ENCODE measurements around the gene RBM10. TPM values are rescaled to one million over a fixed set of nuclear protein-coding genes. Genes with fewer than 3 reads are reported as not detected.
A peak's percentile ranks its signal among the peaks of the same experiment; 100 is the strongest.

RBM10 gene
- total and polyA plus RNA-seq, 4 experiments from 2014 or later, result 10.7 to 53.3 (median 42.1) TPM

DNA sequence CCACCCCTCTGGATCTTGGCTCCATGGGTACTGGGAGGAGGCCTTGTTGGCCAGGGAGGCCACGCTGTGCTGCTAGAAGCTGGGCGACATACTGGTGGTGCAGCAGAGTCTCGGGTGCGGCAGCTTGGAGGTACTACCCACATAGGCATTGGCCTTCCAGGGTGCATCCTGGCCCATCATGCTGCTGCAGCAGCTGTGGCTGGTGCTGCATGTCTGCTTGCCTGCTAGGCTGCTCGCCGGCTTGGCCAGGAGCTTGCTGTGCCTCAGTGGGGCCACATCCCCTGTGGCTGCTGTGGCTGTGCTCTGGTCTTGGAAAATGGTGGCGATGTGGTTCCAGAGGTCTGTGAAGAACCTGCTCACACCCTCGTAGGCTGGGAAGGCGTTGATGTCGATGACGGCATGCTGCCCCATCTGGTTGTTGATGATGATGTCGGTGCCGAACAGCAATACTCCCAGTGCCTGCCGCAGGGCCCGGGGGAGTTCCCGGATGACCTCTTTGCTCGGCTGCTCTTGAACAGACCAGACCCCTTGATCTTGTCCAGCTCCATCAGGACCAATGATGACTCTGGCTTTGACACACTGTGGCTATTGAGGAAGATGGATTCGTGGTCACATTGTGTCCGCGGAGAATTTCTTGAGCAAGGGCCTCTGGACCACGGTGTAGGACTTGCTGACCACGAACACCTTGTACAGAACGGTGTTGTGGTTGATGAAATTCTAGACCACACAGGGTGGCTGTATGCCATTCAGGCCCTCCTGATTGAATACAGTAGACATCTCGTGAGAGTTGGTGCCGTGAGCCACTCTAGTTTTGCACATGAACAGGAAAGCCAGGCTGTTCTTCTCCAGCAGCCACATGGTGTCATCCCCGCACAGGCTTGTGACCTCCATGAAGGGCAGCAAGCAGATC, 11.8 kb downstream of the RBM10 start:
- DNase-seq, result no peak
- ChIA-PET POLR2A (ENCODE audit: partially characterized antibody) (interaction anchor here (0.7 kb wide), 1 partner anchor 12 kb away, joined by 3 read pairs; the partner anchor contains the start of genes NDUFB11 and RBM10), CTCF (ENCODE audit: partially characterized antibody) (no interaction called here)
- no peaks in the 10 kb centered on the region for H3K4me1 ChIP-seq (ENCODE audit: insufficient read depth, low read length)
- Mint-ChIP-seq H3K4me3 (no peak overlapping the region), H3K9me3 (peaks cover 0 to 2% (median 0%) of the 10 kb centered on the region in 8 donors), H3K4me1 (peaks cover 4 to 9% (median 7%) of the 10 kb centered on the region in 4 donors), H3K27me3 (no peaks in the 10 kb centered on the region), H3K36me3 (peaks cover 0 to 12% of the 10 kb centered on the region in 2 donors), H3K27ac (no peak overlapping the region)
- H3K27me3 ChIP-seq (ENCODE audit: insufficient read depth, low read length), result no peaks in the 10 kb centered on the region
- intact Hi-C loops (cut with micrococcal nuclease), result no loop called here
- no peaks in the 10 kb centered on the region for H3K36me3 ChIP-seq (ENCODE audit: insufficient read depth, low read length)
- H3K9me3 ChIP-seq (ENCODE audit: control insufficient read depth in 1 of 2, low read length in 2 of 2), result no peaks in the 10 kb centered on the region
- no peak overlapping the region for H3K27ac ChIP-seq (ENCODE audit: low read depth, low read length)
- H3K4me3 ChIP-seq (ENCODE audit: low read length in 2 of 2), result no peak overlapping the region

DNA sequence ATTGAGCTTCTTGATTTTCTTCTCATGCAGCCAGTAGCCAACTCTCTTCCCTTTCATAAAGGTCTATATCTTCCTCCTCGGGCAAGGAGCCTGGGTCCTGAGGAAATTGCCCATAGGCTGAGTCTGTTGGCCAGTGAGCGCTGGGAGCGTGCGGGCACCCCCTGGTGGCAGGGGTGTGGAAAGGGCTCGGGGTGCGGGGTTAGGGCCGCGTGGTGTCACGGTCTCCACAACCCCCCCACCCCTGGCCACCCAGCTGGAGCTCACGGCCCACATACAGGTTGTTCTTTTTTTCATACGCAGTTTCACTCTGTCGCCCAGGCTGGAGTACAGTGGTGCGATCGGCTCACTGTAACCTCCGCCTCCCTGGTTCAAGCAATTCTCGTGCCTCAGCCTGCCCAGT, 13.1 kb downstream of the RBM10 start:
- H3K4me3 ChIP-seq (ENCODE audit: low read length in 2 of 2), result no peak overlapping the region
- Mint-ChIP-seq H3K27ac (peak overlapping the region in 2 of 7 donors; percentile 41 to 43), H3K4me1 (peaks cover 0 to 9% (median 7%) of the 10 kb centered on the region in 4 donors), H3K9me3 (peaks cover 0 to 2% (median 0%) of the 10 kb centered on the region in 8 donors), H3K27me3 (no peaks in the 10 kb centered on the region), H3K36me3 (peaks cover 0 to 13% of the 10 kb centered on the region in 2 donors), H3K4me3 (no peak overlapping the region)
- no peaks in the 10 kb centered on the region for H3K4me1 ChIP-seq (ENCODE audit: insufficient read depth, low read length)
- no peaks in the 10 kb centered on the region for H3K36me3 ChIP-seq (ENCODE audit: insufficient read depth, low read length)
- intact Hi-C loops (cut with micrococcal nuclease), result no loop called here
- POLR2A ChIA-PET (ENCODE audit: partially characterized antibody), result no interaction called here
- H3K27ac ChIP-seq (ENCODE audit: low read depth, low read length), result no peak overlapping the region
- CTCF ChIA-PET (ENCODE audit: partially characterized antibody), result interaction anchor here (0.9 kb wide), 1 partner anchor 13 kb away, joined by 3 read pairs; the partner anchor contains the start of genes NDUFB11 and RBM10
- H3K9me3 ChIP-seq (ENCODE audit: control insufficient read depth in 1 of 2, low read length in 2 of 2), result no peaks in the 10 kb centered on the region
- no peaks in the 10 kb centered on the region for H3K27me3 ChIP-seq (ENCODE audit: insufficient read depth, low read length)
- DNase-seq, result no peak

DNA sequence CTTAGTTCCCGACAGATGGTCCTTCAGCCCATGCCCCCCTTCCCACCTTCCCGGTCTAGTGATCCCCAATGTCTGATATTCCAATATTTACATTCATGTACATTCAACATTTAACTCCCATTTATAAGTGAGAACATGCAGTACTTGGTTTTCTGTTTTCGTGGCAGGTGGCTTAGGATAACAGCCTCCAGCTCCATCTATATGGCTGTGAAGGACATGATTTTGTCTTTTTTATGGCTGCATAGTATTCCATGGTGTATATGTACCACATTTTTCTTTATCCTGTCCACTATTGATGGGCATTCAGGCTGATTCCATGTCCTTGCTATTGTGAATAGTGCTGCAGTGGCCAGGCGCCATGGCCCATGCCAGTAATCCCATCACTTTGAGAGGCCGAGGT, 13.8 kb downstream of the RBM10 start:
- H3K27ac ChIP-seq (ENCODE audit: low read depth, low read length), result no peak overlapping the region
- H3K9me3 ChIP-seq (ENCODE audit: control insufficient read depth in 1 of 2, low read length in 2 of 2), result no peaks in the 10 kb centered on the region
- Mint-ChIP-seq H3K27ac (no peak overlapping the region), H3K27me3 (no peaks in the 10 kb centered on the region), H3K9me3 (no peaks in the 10 kb centered on the region), H3K4me1 (peaks cover 0 to 9% (median 7%) of the 10 kb centered on the region in 4 donors), H3K4me3 (no peak overlapping the region), H3K36me3 (peaks cover 0 to 13% of the 10 kb centered on the region in 2 donors)
- no peak overlapping the region for H3K4me3 ChIP-seq (ENCODE audit: low read length in 2 of 2)
- H3K27me3 ChIP-seq (ENCODE audit: insufficient read depth, low read length), result no peaks in the 10 kb centered on the region
- no peaks in the 10 kb centered on the region for H3K4me1 ChIP-seq (ENCODE audit: insufficient read depth, low read length)
- intact Hi-C loops (cut with micrococcal nuclease), result no loop called here
- ChIA-PET POLR2A (ENCODE audit: partially characterized antibody) (no interaction called here), CTCF (ENCODE audit: partially characterized antibody) (interaction anchor here (0.9 kb wide), 1 partner anchor 14 kb away, joined by 3 read pairs; the partner anchor contains the start of genes NDUFB11 and RBM10)
- no peaks in the 10 kb centered on the region for H3K36me3 ChIP-seq (ENCODE audit: insufficient read depth, low read length)
- DNase-seq, result no peak

DNA sequence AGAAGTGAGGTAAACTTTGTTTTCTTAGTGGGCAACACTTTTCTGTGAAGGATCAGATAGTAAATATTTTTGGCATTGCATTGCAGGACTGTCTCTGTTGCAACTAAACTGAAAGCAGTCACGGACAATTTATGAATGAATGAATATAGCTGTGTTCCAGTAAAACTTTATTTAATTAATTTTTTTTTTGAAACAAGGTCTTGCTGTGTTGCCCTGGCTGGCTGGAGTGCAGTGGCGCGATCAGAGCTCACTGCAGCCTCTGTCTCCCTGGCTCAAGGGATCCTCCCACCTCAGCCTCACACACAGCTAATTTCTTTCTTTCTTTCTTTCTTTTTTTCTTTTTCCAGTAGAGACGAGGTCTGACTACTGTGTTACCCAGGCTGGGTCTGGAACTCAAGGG, 15.8 kb downstream of the RBM10 start:
- Histone ChIP-seq H3K4me3 (ENCODE audit: low read length in 2 of 2) (no peak overlapping the region), H3K27ac (ENCODE audit: low read depth, low read length) (no peak overlapping the region), H3K36me3 (ENCODE audit: insufficient read depth, low read length) (no peaks in the 10 kb centered on the region), H3K9me3 (ENCODE audit: control insufficient read depth in 1 of 2, low read length in 2 of 2) (no peaks in the 10 kb centered on the region), H3K4me1 (ENCODE audit: insufficient read depth, low read length) (no peaks in the 10 kb centered on the region), H3K27me3 (ENCODE audit: insufficient read depth, low read length) (no peaks in the 10 kb centered on the region)
- Mint-ChIP-seq H3K4me3 (no peak overlapping the region), H3K27ac (no peak overlapping the region), H3K9me3 (peaks cover 0 to 3% (median 0%) of the 10 kb centered on the region in 8 donors), H3K36me3 (peaks cover 3 to 15% of the 10 kb centered on the region in 2 donors), H3K4me1 (peaks cover 6 to 9% (median 7%) of the 10 kb centered on the region in 4 donors), H3K27me3 (no peaks in the 10 kb centered on the region)
- intact Hi-C loops (cut with micrococcal nuclease), result no loop called here
- DNase-seq, result no peak
- ChIA-PET POLR2A (ENCODE audit: partially characterized antibody) (no interaction called here), CTCF (ENCODE audit: partially characterized antibody) (no interaction called here)

DNA sequence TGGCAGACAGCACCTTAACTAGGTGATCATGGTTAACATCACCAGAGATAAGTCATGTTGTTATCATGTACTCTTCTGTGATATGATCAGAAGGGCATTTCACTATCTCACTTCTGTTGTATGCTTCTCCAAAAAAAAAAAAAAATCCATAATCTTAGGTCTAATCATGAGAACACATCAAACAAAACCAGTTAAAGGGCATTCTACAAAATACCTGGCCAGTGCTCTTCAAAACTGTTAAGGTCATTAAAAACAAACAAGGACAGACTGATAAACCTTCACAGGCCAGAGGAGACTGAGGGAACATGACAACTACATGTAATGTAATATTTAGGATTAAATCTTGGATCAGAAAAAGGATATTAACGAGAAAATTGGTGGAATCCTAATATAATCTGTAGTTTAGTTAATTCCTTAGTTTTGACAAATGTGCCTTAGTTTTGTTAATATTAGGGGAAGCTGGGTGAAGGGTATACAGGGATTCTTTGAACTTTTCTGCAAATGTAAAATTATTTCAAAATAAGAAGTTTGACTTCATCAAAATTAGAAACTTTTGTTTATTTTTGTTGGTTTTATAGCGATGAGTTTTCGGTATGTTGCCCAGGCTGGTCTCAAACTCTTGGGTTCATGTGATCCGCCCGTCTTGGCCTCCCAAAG, 18.0 kb downstream of the RBM10 start:
- H3K36me3 Mint-ChIP-seq, result peaks cover 3 to 12% of the 10 kb centered on the region in 2 donors
- ChIA-PET CTCF (ENCODE audit: partially characterized antibody) (no interaction called here), POLR2A (ENCODE audit: partially characterized antibody) (interaction anchor here (1.6 kb wide), 1 partner anchor 18 kb away, joined by 3 read pairs; the partner anchor contains the start of genes NDUFB11 and RBM10)
- Histone ChIP-seq H3K4me3 (ENCODE audit: low read length in 2 of 2) (no peak overlapping the region), H3K9me3 (ENCODE audit: control insufficient read depth in 1 of 2, low read length in 2 of 2) (no peaks in the 10 kb centered on the region), H3K27me3 (ENCODE audit: insufficient read depth, low read length) (no peaks in the 10 kb centered on the region), H3K27ac (ENCODE audit: low read depth, low read length) (no peak overlapping the region), H3K36me3 (ENCODE audit: insufficient read depth, low read length) (no peaks in the 10 kb centered on the region), H3K4me1 (ENCODE audit: insufficient read depth, low read length) (no peaks in the 10 kb centered on the region)
- peaks cover 0 to 3% (median 0%) of the 10 kb centered on the region in 8 donors for H3K9me3 Mint-ChIP-seq
- no peak for DNase-seq
- no peak overlapping the region for H3K27ac Mint-ChIP-seq
- no peak overlapping the region for H3K4me3 Mint-ChIP-seq
- intact Hi-C loops (cut with micrococcal nuclease), result no loop called here
- no peaks in the 10 kb centered on the region for H3K27me3 Mint-ChIP-seq
- peaks cover 6 to 9% (median 7%) of the 10 kb centered on the region in 4 donors for H3K4me1 Mint-ChIP-seq

DNA sequence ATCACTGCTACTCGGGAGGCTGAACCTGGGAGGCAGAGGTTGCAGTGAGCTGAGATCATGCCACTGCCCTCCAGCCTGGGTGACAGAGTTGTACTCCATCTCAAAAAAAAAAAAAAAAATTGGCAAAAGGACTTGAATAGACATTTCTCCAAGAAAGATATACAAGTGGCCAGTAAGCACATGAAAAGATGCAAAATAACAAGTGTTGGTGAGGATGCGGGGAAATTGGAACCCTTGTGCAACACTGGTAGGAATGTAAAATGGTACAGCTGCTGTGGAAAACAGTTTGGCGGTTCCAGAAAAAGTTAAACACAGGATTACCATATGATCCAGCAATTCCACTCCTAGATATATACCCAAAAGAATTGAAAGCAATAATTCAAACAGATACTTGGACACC, 19.4 kb downstream of the RBM10 start:
- CTCF ChIA-PET (ENCODE audit: partially characterized antibody), result no interaction called here
- peaks cover 6 to 8% (median 7%) of the 10 kb centered on the region in 4 donors for H3K4me1 Mint-ChIP-seq
- H3K27ac Mint-ChIP-seq, result no peak overlapping the region
- POLR2A ChIA-PET (ENCODE audit: partially characterized antibody), result no interaction called here
- no peaks in the 10 kb centered on the region for H3K27me3 ChIP-seq (ENCODE audit: insufficient read depth, low read length)
- no peaks in the 10 kb centered on the region for H3K9me3 ChIP-seq (ENCODE audit: control insufficient read depth in 1 of 2, low read length in 2 of 2)
- intact Hi-C loops (cut with micrococcal nuclease), result no loop called here
- no peak overlapping the region for H3K4me3 ChIP-seq (ENCODE audit: low read length in 2 of 2)
- H3K36me3 ChIP-seq (ENCODE audit: insufficient read depth, low read length), result no peaks in the 10 kb centered on the region
- no peak for DNase-seq
- peaks cover 8 to 19% of the 10 kb centered on the region in 2 donors for H3K36me3 Mint-ChIP-seq
- H3K27me3 Mint-ChIP-seq, result no peaks in the 10 kb centered on the region
- H3K4me3 Mint-ChIP-seq, result no peak overlapping the region
- H3K9me3 Mint-ChIP-seq, result peaks cover 0 to 3% (median 0%) of the 10 kb centered on the region in 8 donors
- no peaks in the 10 kb centered on the region for H3K4me1 ChIP-seq (ENCODE audit: insufficient read depth, low read length)
- no peak overlapping the region for H3K27ac ChIP-seq (ENCODE audit: low read depth, low read length)

DNA sequence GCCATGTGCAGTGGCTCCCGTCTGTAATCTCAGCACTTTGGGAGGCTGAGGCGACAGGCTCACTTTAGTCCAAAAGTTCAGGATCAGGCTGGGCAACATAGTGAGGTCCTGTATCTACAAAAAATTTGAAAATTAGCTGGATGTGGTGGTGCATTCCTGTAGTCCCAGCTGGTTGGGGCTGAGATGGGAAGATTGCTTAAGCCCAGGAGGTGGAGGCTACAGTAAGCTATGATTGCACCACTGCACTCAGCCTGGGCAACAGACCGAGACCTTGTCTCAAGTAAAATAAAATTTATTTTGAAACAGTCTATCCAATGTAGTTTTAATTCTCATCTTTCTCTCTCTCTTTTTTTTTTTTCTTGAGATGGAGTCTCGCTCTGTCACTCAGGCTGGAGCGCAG, 21.1 kb downstream of the RBM10 start:
- H3K36me3 Mint-ChIP-seq, result peaks cover 8 to 14% of the 10 kb centered on the region in 2 donors
- CTCF ChIA-PET (ENCODE audit: partially characterized antibody), result no interaction called here

More for the DNA sequence above, 21.1 kb downstream of the RBM10 start:
- intact Hi-C loops (cut with micrococcal nuclease), result no loop called here
- H3K9me3 Mint-ChIP-seq, result peaks cover 0 to 3% (median 0%) of the 10 kb centered on the region in 8 donors
- DNase-seq, result no peak
- Histone ChIP-seq H3K27me3 (ENCODE audit: insufficient read depth, low read length) (no peaks in the 10 kb centered on the region), H3K4me3 (ENCODE audit: low read length in 2 of 2) (no peak overlapping the region), H3K36me3 (ENCODE audit: insufficient read depth, low read length) (no peaks in the 10 kb centered on the region), H3K27ac (ENCODE audit: low read depth, low read length) (no peak overlapping the region), H3K9me3 (ENCODE audit: control insufficient read depth in 1 of 2, low read length in 2 of 2) (no peaks in the 10 kb centered on the region), H3K4me1 (ENCODE audit: insufficient read depth, low read length) (no peaks in the 10 kb centered on the region)
- H3K4me1 Mint-ChIP-seq, result peaks cover 0 to 6% (median 1%) of the 10 kb centered on the region in 4 donors
- H3K27me3 Mint-ChIP-seq, result no peaks in the 10 kb centered on the region
- no peak overlapping the region for H3K4me3 Mint-ChIP-seq
- POLR2A ChIA-PET (ENCODE audit: partially characterized antibody), result interaction anchor here (0.8 kb wide), 1 partner anchor 36 kb away, joined by 3 read pairs; no protein-coding TSS in a partner anchor
- H3K27ac Mint-ChIP-seq, result no peak overlapping the region

All from CD4-positive, alpha-beta memory T cell (primary cell).